GM21447 (cell line): ENCODE results near the gene CLEC2A.
A peak's percentile ranks its signal among the peaks of the same experiment; 100 is the strongest.
"Not testable (repeated sequence)": the region's sequence is repeated elsewhere in the genome, so short reads cannot be mapped to it uniquely, and the experiment has no call there.

Experiments
- ATAC-seq: cut with Tn5 transposase; IDR thresholded peaks from one replicate; pipeline ENCODE4 v1.9.1; 2021; ENCODE audit not compliant: unreplicated experiment

CLEC2A gene

DNA sequence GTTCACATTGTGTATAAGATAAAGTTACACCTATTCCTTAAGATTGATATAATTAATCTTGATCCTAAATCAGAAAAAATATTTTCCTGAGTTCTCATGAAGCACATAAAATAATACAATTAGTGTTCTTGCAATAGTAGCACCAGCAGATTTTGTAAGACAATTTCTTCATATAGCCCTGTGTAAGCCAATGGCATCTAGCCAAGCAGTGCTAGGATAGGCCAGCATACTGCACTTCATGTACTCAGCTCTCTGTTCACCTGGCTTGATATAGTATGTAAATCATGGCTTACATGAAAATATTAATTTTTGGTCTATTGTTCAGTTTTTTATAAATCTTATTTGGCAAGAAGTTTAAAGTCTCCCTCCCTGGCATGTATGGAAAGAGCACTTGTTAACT lies 49.0 kb downstream of the CLEC2A start:
- no peak for ATAC-seq

DNA sequence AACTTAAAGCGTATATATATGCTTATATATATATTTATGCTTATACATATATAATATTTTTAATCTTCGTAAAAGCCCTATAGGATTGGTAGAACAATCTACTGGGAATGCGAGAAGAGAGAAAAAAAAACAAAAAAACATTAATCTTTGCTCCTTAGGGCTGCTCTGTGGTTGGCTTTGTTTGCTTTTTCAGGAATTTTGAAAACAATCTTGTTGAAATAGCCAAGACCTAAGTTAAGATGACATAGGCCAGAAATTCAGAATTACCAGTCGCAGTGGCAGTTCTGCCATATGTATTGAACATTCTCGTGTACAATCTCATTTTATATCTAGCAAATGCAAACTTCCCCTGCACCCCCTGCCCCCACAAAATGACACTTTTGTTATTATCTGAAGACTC lies 50.2 kb downstream of the CLEC2A start:
- no peak for ATAC-seq

DNA sequence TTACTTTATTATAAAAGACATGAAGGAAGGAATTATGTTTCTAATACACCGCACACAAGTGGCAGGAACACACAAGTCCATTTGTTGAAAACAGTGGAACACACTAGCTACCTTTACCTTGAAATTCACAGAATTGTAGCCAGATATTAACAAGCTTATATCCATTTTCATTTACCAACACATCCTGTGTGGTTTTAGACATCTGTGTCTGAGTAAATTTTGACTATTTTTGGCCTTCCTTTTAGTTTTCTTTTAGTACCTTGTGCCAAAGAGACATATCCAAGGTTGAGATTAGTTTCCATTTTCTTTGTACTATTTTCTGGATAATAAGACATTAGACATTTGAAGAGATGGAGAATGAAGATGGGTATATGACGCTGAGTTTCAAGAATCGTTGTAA lies 50.9 kb downstream of the CLEC2A start, which contains the start of gene KLRF2:
KLRF2 (plus strand) TSS at position 244 of the 400 bp plus-strand sequence; CDS start at position 351, 107 bp downstream.
- ATAC-seq = no peak

DNA sequence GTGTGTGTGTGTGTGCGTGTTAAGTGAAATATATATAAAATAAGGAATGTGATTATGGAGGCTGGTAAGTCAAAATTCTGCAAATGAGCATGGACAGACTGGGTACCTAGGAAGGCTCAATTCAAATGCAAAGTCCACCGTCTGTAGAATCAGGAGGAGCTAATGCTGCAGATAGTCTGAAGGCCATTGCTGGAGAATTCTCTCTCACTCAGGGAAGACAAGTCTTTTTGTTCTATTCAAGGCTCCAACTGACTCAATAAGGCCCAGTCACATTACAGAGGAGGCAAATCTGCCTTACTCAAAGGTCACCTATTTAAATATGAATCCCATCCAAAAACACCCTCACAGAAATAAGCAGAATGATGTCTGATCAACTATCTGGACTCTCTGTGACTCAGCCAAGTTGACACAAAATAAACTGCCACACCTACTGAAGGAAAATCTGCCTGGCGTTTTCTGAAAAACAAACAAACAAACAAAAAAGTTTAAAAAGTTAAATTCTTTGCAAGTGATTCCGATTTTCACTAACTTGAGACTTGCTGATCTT lies 51.6 kb downstream of the CLEC2A start:
- ATAC-seq = no peak

DNA sequence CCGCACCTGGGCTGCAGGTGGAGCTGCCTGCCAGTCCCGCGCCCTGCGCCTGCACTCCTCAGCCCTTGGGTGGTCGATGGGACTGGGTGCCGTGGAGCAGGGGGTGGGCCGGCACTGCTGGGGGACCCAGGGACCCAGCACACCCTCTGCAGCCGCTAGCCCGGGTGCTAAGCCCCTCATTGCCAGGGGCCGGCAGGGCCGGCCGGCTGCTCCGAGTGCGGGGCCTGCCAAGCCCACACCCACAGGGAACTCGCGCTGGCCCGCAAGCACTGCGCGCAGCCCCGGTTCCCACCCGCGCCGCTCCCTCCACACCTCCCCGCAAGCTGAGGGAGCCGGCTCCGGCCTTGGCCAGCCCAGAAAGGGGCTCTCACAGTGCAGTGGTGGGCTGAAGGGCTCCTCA lies 56.0 kb downstream of the CLEC2A start:
- not testable (repeated sequence) for ATAC-seq

DNA sequence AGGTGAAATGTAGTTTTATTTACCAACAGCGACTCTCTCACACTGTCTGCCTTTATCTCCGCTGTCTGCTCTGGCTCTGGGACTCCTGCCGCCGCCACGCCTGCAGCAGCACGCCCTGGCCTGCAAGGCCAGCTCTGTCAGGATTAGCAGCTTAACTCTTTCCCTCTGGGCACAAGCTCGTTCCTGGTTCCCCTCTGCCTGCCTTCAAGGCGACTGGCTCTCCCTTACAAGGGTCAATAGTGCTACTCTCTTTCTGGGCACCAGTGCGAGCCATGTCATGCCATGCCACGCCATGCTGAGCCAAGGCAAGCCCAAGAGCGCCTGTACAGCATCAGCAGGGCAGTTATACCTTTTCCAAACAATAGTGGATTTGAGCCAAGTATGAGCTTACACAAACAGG lies 59.4 kb downstream of the CLEC2A start:
- ATAC-seq = no peak

DNA sequence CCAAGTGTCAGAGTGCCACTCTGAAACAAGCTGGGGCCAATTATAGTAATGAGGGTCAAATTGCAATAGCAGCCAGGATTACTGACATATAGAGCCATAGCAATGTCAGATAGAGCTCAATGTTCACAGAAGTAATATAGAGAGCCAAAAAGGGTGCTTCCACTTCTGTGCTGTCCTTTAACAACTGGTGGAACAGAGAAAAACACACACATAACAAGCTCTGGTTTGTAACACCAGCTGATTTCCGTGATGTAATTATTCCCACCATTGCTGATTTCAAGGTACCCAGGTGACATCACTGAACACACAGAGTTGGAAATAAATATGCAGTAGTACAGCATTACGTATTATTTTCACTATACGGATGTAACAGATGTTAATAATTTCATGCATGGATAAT lies 60.0 kb downstream of the CLEC2A start:
- ATAC-seq = no peak

DNA sequence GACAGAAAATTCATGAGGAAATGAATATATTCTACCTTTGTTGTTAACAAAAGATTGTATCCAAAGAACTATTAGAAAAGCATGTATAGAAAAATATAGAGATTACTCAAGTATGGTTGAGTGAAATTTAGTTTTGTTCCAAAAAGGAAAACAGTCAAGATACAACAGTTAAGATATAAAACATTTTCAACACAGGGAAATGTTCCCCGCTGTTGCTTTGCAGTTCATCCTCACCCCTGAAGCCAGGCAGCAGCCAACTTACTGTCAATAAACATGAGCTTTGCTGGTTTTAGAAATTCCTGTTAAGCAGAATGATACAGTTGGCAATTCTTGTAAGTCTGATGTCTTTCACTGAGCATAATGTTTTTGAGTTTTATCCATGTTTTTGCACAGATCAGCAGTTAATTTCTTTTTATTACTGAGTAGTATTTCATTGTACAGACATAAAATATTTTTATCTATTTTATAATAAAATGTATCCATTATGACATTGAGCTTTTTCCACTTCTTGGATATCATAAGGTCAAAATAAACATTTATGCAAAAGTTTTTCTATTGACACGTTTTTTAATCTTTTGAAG lies 61.8 kb downstream of the CLEC2A start:
- no peak for ATAC-seq

DNA sequence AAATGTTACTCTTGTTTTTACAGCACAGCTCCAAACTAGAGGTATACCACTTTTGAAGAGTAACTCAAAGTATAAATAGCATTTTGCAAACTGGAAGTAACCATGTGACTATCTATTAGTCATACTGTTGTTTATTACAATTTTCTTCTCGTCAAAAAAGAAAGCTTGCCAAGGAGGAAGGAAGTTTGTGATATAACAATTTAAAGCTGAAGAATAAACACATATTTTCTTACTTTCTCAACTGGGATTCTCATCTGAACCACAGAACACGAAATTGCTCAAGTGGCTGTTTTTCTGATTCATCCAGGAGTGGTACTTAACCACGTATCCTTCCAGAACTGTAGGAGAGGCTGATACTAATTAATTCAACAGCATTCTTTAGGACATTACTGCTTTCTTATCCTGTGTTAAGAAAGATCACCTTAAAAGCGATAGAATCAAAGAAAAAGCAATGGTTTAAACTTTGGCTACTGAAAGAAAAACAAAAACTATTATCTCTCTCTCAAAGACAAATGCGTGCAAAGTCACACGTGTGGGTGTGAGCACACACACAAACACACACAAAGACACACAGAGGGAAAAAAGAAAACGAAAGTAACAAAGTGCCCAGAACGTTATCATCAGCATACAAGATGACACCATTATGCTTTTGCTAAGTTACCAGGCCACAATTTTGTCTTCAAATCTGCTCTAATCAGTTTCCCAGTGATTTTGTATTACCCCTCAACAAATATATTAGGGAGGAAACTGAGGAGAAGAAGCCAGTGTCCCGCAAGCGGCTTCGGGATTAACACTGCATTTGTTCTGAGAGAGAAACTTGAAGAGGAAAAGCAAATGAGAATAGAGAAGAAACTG lies 62.6 kb downstream of the CLEC2A start, which contains the start of gene CLEC2B:
CLEC2B (minus strand) TSS at position 48 of the 855 bp plus-strand sequence.
- ATAC-seq = peak; percentile 49

DNA sequence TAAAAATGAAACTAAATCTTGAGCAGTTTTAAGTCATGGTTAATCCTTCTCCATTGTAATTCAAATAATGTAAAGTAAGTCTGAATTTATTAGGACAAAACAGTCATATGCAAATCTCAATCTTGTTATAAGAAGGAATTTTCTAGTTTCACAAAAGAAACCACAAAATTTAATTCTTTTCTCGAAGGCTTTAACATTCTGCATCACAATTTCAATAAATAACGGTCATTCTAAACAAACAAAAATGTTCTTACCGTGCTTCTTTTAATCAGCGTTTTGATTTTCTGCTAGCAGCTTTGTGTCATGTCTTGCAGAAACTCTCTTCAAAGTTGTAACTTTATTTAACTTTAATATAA lies 63.2 kb downstream of the CLEC2A start:
- no peak for ATAC-seq

DNA sequence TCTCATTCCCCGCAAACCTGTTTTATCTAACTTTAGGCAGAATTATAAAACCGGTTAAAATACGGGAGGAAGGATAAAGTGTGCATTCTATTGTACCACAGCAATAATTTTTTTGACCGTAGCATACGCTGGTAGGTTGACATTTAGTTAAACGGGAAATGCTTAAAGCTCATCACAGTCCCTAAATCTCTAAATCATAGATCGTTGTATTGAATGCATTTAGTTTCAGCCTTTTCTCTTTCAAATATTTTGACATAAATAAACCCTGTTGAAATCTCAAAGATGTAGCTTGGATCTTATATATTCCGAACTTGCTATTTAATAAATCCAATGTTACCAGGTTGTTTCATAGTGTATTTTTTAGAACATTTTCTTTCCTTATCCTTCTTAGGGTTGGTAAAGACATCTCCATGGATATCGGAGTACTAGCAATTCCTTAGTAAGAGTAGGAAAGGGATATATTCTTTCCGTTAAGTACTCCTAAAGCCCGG lies 63.8 kb downstream of the CLEC2A start:
- ATAC-seq = no peak

DNA sequence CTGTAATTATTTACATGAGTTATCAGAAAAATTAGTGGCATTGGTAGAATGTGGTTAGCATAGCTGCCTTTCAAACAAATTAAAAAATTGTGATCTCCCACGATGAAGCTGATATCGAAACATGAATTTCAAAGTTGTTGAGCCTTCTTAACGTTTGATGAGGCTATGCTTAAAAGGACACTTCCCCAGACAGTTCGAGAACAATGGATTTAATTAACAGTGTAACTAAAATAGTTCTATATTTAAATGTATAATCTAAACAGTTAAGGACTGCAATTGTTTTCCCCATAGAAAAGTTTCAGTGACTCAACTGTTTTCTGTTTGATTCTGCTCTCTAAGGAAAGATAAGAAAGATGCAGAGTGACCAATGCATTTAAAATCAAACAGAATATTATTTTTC lies 64.6 kb downstream of the CLEC2A start:
- ATAC-seq = no peak

DNA sequence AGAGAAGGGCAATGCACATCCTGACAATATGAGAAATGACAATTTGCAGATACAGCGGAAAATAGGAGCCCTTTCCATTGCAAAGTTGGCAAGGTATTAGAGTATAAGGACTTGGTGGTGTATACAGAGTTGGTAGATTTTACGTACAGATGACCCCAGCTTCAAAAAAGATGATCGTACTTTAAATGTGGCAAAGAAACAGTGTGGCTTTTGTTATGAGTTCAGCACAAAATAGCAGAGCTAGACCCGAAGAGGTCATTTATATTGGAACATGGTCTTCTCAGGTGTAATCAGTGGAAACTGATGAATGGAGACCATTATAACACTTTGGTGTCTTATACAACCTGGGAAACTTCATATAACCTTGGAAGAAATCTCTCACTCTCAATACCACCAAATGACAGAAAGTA lies 65.3 kb downstream of the CLEC2A start:
- no peak for ATAC-seq

DNA sequence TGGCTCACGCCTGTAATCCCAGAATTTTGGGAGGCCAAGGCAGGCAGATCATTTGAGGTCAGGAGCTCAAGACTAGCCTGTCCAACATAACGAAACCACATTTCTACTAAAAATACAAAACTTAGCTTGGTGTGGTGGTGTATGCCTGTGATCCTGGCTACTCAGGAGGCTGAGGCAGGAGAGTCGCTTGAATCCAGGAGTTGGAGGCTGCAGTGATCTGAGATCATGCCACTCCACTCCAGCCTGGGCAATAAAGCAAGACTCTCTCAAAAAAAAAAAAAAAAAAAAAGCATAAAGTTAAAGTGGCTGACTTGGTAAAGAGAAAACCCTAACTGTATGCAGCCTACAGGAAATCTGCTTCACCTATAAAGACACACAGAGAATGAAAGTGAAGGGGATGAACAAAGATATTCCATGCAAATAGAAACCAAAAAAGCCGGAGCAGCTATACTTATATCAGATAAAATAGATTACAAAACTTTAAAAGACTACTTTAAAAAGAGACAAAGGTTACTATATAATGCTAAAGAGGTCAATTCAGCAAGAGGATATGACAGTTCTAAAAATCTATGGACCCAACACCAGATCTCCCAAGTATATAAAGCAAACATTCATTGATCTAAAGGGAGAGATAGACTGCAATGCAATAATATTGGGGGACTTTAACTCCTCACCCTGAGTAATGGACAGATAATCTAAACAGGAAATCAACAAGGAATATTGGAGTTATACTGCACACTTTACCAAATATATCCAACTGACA lies 67.1 kb downstream of the CLEC2A start:
- no peak for ATAC-seq
